B cell (primary cell): ENCODE data around the gene GPD1. TPM values are rescaled to one million over a fixed set of nuclear protein-coding genes. Genes with fewer than 3 reads are reported as not detected.

Source experiments
- ATAC-seq: fragments of 200-7000 bp; cut with Tn5 transposase; one replicate; pipeline ENCODE4 v1.10.0; 2021; ENCODE audit warnings: low read depth, mild to moderate bottlenecking, moderate number of reproducible peaks, moderate library complexity
- CTCF ChIA-PET: fragments of 350-600 bp; sonication (Branson Sonifier 250); formaldehyde crosslinking; loops from one replicate; lab custom pipeline; 2021; ENCODE audit warnings: antibody characterized with exemption, inconsistent platforms; lab: Charles Lee
- POLR2A ChIA-PET: fragments of 350-600 bp; sonication (Branson Sonifier 250); formaldehyde crosslinking; loops from one replicate; lab custom pipeline; 2021; ENCODE audit warnings: antibody characterized with exemption; lab: Charles Lee
- DNase-seq: peaks from one replicate; pipeline ENCODE4 v3.0.0; 2013
- H2AFZ ChIP-seq: 2 replicates; pipeline ENCODE4 v1.6.1; 2012; ENCODE audit warnings: mild to moderate bottlenecking, low read depth, low read length; ENCODE audit not compliant: insufficient read depth, poor library complexity, severe bottlenecking
- H3K27ac ChIP-seq, 2 donors: 1 replicate in 1 of 2; 2 replicates in 1 of 2; pipeline ENCODE4 v1.5.1; 2012 to 2013; ENCODE audit warnings: low read length in 2 of 2, mild to moderate bottlenecking in 2 of 2, moderate library complexity in 1 of 2
- H3K27me3 ChIP-seq, 4 experiments: fragments of 200-600 bp in 1 of 4; sonication (generic) in 1 of 4; replicated peaks in 1 of 4; 1 replicate in 2 of 4; 2 replicates in 2 of 4; pipeline versions ENCODE4 v1.6.1 to v1.7.0; 2013 to 2016; ENCODE audit warnings: low read length in 3 of 4, mild to moderate bottlenecking in 2 of 4, mixed read lengths in 1 of 4, moderate library complexity in 1 of 4; ENCODE audit not compliant: insufficient read depth in 4 of 4, control insufficient read depth in 3 of 4; ENCODE audit errors: control extremely low read depth in 1 of 4
- H3K36me3 ChIP-seq, 2 experiments: replicated peaks in 1 of 2; 1 replicate in 1 of 2; 2 replicates in 1 of 2; pipeline versions ENCODE4 v1.6.1 to v1.7.1; 2013; ENCODE audit warnings: low read length in 1 of 2; ENCODE audit not compliant: insufficient read depth in 2 of 2, control insufficient read depth in 1 of 2; ENCODE audit errors: control extremely low read depth in 1 of 2, extremely low read depth in 1 of 2
- H3K4me1 ChIP-seq, 2 donors: fragments of 200-600 bp in 1 of 2; sonication (generic) in 1 of 2; 1 replicate in 1 of 2; 2 replicates in 1 of 2; pipeline versions ENCODE4 v1.5.1 to v1.6.1; 2013 to 2017; ENCODE audit warnings: low read length in 2 of 2; ENCODE audit not compliant: control insufficient read depth in 2 of 2, insufficient read depth in 2 of 2
- H3K4me2 ChIP-seq: replicated peaks from 2 replicates; pipeline ENCODE3; 2012; ENCODE audit warnings: mild to moderate bottlenecking, low read depth, low read length; ENCODE audit not compliant: poor library complexity, severe bottlenecking
- H3K4me3 ChIP-seq, 5 experiments: fragments of 200-600 bp in 1 of 5; sonication (generic) in 1 of 5; 1 replicate in 3 of 5; 2 replicates in 2 of 5; pipeline versions ENCODE4 v1.5.1 to v1.7.0; 2011 to 2016; ENCODE audit warnings: low read length in 4 of 5, mild to moderate bottlenecking in 4 of 5, low read depth in 2 of 5, control low read depth in 1 of 5, moderate library complexity in 1 of 5; ENCODE audit not compliant: insufficient read depth in 1 of 5; ENCODE audit errors: control extremely low read depth in 1 of 5, extremely low read depth in 1 of 5
- H3K79me2 ChIP-seq: fragments of 200-600 bp; sonication (generic); one replicate; pipeline ENCODE4 v1.6.0; 2016; ENCODE audit warnings: low read length; ENCODE audit not compliant: control insufficient read depth, insufficient read depth
- H3K9ac ChIP-seq: fragments of 200-600 bp; sonication (generic); 2 replicates; pipeline ENCODE4 v1.6.1; 2017; ENCODE audit warnings: mild to moderate bottlenecking, low read length, moderate library complexity
- H3K9me3 ChIP-seq, 3 donors: one replicate each; pipeline versions ENCODE4 v1.6.1 to v1.7.1; 2013; ENCODE audit warnings: low read length in 2 of 3; ENCODE audit not compliant: control insufficient read depth in 2 of 3, insufficient read depth in 1 of 3; ENCODE audit errors: control extremely low read depth in 1 of 3
- H4K20me1 ChIP-seq: 2 replicates; pipeline ENCODE4 v1.6.0; 2012; ENCODE audit warnings: mild to moderate bottlenecking, low read length; ENCODE audit not compliant: insufficient read depth, control insufficient read depth, poor library complexity, severe bottlenecking
- H3K27ac Mint-ChIP-seq: one replicate; pipeline ENCODE4 v1.8.0; 2021; ENCODE audit warnings: mixed read lengths
- H3K27me3 Mint-ChIP-seq: one replicate; pipeline ENCODE4 v1.8.0; 2021; ENCODE audit warnings: mixed read lengths
- H3K4me1 Mint-ChIP-seq: one replicate; pipeline ENCODE4 v1.8.0; 2021; ENCODE audit warnings: mixed read lengths
- H3K4me3 Mint-ChIP-seq: one replicate; pipeline ENCODE4 v1.8.0; 2021; ENCODE audit warnings: mixed read lengths
- H3K9me3 Mint-ChIP-seq: one replicate; pipeline ENCODE4 v1.8.0; 2022; ENCODE audit warnings: mixed read lengths; ENCODE audit not compliant: insufficient read depth
- EZH2 ChIP-seq: IDR thresholded peaks from 2 replicates; pipeline ENCODE4 v1.6.1; 2012; ENCODE audit warnings: borderline replicate concordance, low read depth, mild to moderate bottlenecking, moderate library complexity, low read length; ENCODE audit not compliant: insufficient read depth, poor library complexity, severe bottlenecking
- WGBS: methylation state at CpG from one replicate; pipeline ENCODE4 v1.1.5; 2013; ENCODE audit warnings: missing lambda C conversion rate; ENCODE audit not compliant: insufficient coverage; 5-methylcytosine and 5-hydroxymethylcytosine counted together
- intact Hi-C: fragments of 100-400 bp; cut with micrococcal nuclease; formaldehyde crosslinking; loops from one replicate; pipeline ENCODE4 v1.10.0; 2022
- polyA plus RNA-seq: library from polyadenylated mRNA; depleted of rRNA; stranded (reverse); fragments of >200 nt; gene quantifications from 2 replicates; pipeline ENCODE4 v1.2.3, GENCODE V29; 2012
- total RNA-seq, 2 donors: library from RNA; stranded (reverse); fragments of 120-200 nt in 1 of 2; gene quantifications; 1 replicate in 1 of 2; 2 replicates in 1 of 2; pipeline versions ENCODE4 v1.2.3 to v1.2.4, GENCODE V29; 2013 to 2022
- TF ChIP-seq, protein P1 (sequence below): fragments of 200-600 bp; IDR thresholded peaks from one replicate; pipeline ENCODE4 v1.8.0; 2022; ENCODE audit warnings: antibody characterized with exemption, mild to moderate bottlenecking

GPD1 gene
- total and polyA plus RNA-seq, 2 donors (not counting 1 experiment from before 2014, with no cell fraction given): 0.54 to 1.1 TPM

GRCh38 chr12:50132505-50133135 is 28.8 kb downstream of the GPD1 start:
- 64% methylated on average over 2 of the region's 2 CpGs for WGBS
- no peak overlapping the region for H3K9ac ChIP-seq
- H3K79me2 ChIP-seq: peaks cover 23% of the 10 kb centered on the region
- CTCF ChIA-PET: interaction anchor here (0.7 to 5.9 kb wide), 20 partner anchors 10 to 182 kb away, joined by 3 to 48 read pairs (median 4); partner anchors contain the start of genes CERS5 and COX14
- Mint-ChIP-seq H3K4me1 (peaks cover 14% of the 10 kb centered on the region), H3K4me3 (no peak overlapping the region), H3K27ac (peak overlapping the region; percentile 8), H3K9me3 (no peaks in the 10 kb centered on the region), H3K27me3 (no peaks in the 10 kb centered on the region)
- POLR2A ChIA-PET: interaction anchor here (0.6 kb wide), 1 partner anchor 513 kb away, joined by 6 read pairs; no protein-coding TSS in a partner anchor
- TF ChIP-seq EZH2: no peak
- TF ChIP-seq, protein P1, sequence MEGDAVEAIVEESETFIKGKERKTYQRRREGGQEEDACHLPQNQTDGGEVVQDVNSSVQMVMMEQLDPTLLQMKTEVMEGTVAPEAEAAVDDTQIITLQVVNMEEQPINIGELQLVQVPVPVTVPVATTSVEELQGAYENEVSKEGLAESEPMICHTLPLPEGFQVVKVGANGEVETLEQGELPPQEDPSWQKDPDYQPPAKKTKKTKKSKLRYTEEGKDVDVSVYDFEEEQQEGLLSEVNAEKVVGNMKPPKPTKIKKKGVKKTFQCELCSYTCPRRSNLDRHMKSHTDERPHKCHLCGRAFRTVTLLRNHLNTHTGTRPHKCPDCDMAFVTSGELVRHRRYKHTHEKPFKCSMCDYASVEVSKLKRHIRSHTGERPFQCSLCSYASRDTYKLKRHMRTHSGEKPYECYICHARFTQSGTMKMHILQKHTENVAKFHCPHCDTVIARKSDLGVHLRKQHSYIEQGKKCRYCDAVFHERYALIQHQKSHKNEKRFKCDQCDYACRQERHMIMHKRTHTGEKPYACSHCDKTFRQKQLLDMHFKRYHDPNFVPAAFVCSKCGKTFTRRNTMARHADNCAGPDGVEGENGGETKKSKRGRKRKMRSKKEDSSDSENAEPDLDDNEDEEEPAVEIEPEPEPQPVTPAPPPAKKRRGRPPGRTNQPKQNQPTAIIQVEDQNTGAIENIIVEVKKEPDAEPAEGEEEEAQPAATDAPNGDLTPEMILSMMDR: peak; percentile 48
- H3K9me3 ChIP-seq: no peaks in the 10 kb centered on the region
- H3K27me3 ChIP-seq: no peaks in the 10 kb centered on the region
- H3K4me3 ChIP-seq: no peak overlapping the region
- intact Hi-C loops: loop anchor here (1.0 to 2.0 kb wide), 2 partner anchors 43 to 44 kb away; no protein-coding TSS in a partner anchor
- no peak overlapping the region for H3K4me2 ChIP-seq
- peak; percentile 42 for DNase-seq
- H3K27ac ChIP-seq: peak overlapping the region in 1 of 2 donors; percentile 35
- no peak overlapping the region for H2AFZ ChIP-seq
- no peak for ATAC-seq
- H3K36me3 ChIP-seq: peaks cover 2 to 72% of the 10 kb centered on the region in 2 experiments
- peaks cover 6 to 7% of the 10 kb centered on the region in 2 donors for H3K4me1 ChIP-seq
- H4K20me1 ChIP-seq: peaks cover 27% of the 10 kb centered on the region

DNA sequence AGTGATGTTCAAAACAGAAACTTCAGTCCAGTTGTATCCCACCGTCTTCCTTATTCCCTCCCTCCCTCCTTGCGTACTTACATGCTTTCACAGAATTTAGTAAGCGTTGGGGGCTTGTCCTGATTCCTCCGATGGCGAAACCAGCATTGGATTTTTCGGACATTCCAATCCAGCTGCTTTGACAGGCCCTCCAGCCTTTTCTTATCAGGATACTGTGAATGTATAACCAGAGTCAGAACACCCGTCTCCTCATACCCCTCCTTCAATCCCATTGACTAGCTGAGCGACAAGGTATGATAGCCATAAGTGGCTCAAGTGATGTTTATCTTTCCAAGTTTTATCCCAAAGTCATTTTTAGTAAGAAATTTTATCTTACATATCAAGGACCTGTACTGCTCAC is 39.2 kb downstream of the GPD1 start:
- H3K27ac Mint-ChIP-seq: no peak overlapping the region
- ATAC-seq (no peak), DNase-seq (no peak)
- Histone ChIP-seq H4K20me1 (peaks cover 17% of the 10 kb centered on the region), H3K9me3 (no peaks in the 10 kb centered on the region), H3K79me2 (peaks cover 51% of the 10 kb centered on the region), H3K4me3 (no peak overlapping the region), H3K36me3 (peaks cover 1 to 25% of the 10 kb centered on the region in 2 experiments), H3K27me3 (no peaks in the 10 kb centered on the region), H2AFZ (no peak overlapping the region), H3K9ac (no peak overlapping the region), H3K27ac (no peak overlapping the region), H3K4me2 (no peak overlapping the region), H3K4me1 (no peaks in the 10 kb centered on the region)
- H3K4me3 Mint-ChIP-seq: no peak overlapping the region
- intact Hi-C loops: no loop called here
- ChIA-PET CTCF (interaction anchor here (0.6 to 2.1 kb wide), 5 partner anchors 10 to 1354 kb away, joined by 3 to 8 read pairs (median 3); partner anchors contain the start of gene ADCY6), POLR2A (no interaction called here)
- H3K9me3 Mint-ChIP-seq: no peaks in the 10 kb centered on the region
- H3K4me1 Mint-ChIP-seq: no peaks in the 10 kb centered on the region
- no peaks in the 10 kb centered on the region for H3K27me3 Mint-ChIP-seq
- WGBS: 97% methylated on average over 6 of the region's 8 CpGs
- no peak for TF ChIP-seq EZH2
- TF ChIP-seq, protein P1: no peak
